Fibroblast of upper back skin (primary cell): ENCODE measurements around the gene USP11.

Source experiments
- DNase-seq: peaks from one replicate; pipeline ENCODE4 v3.0.0-alpha.2; 2013

Gene USP11

GRCh38 chrX:47232803-47233332 is at the start of gene USP11:
Gene USP11 (plus strand): TSS chrX:47233009. CDS start chrX:47233044, 35 bp downstream.
- DNase-seq = peak; percentile 60

- no peak for DNase-seq
These were observed 48.3 kb upstream of the USP11 start for GRCh38 chrX:47184486-47184885.

- no peak for DNase-seq
These were observed 47.6 kb upstream of the USP11 start for GRCh38 chrX:47185241-47185640.

GRCh38 chrX:47186096-47186740 is 46.6 kb upstream of the USP11 start:
- no peak for DNase-seq

GRCh38 chrX:47187106-47187677 is 45.6 kb upstream of the USP11 start:
- no peak for DNase-seq

GRCh38 chrX:47189906-47190305 is 42.9 kb upstream of the USP11 start:
- DNase-seq = no peak

- DNase-seq = peak; percentile 91
These were observed 42.2 kb upstream of the USP11 start for GRCh38 chrX:47190445-47191269.

GRCh38 chrX:47191331-47191730 is 41.5 kb upstream of the USP11 start:
- DNase-seq = no peak

GRCh38 chrX:47191806-47192401 is 40.9 kb upstream of the USP11 start:
- DNase-seq = no peak

- peak; percentile 93 for DNase-seq
These were observed 39.2 kb upstream of the USP11 start, which contains the start of gene UBA1 for GRCh38 chrX:47193475-47194193. Gene UBA1 (plus strand): TSS chrX:47193829. CDS start chrX:47198803, 4,974 bp downstream.

- DNase-seq = no peak
These were observed 38.5 kb upstream of the USP11 start for GRCh38 chrX:47194194-47194787.

GRCh38 chrX:47196098-47196497 is 36.7 kb upstream of the USP11 start:
- no peak for DNase-seq

- no peak for DNase-seq
These were observed 35.3 kb upstream of the USP11 start for GRCh38 chrX:47197526-47197925.

GRCh38 chrX:47198026-47198686 is 34.7 kb upstream of the USP11 start:
- DNase-seq = peak; percentile 49

GRCh38 chrX:47198687-47199080 is 34.1 kb upstream of the USP11 start:
- DNase-seq = no peak

GRCh38 chrX:47199286-47199685 is 33.5 kb upstream of the USP11 start:
- no peak for DNase-seq

GRCh38 chrX:47200385-47201150 is 32.2 kb upstream of the USP11 start:
- DNase-seq = peak; percentile 55

GRCh38 chrX:47201345-47201944 is 31.4 kb upstream of the USP11 start:
- no peak for DNase-seq

GRCh38 chrX:47202316-47202715 is 30.5 kb upstream of the USP11 start:
- no peak for DNase-seq

- DNase-seq = no peak
These were observed 29.9 kb upstream of the USP11 start for GRCh38 chrX:47202877-47203276.
